CD4-positive, alpha-beta memory T cell (primary cell): ENCODE results near the gene GSTM2. TPM values are rescaled to one million over a fixed set of nuclear protein-coding genes. Genes with fewer than 3 reads are reported as not detected.

Source experiments
- CTCF ChIA-PET: fragments of 350-600 bp; sonication (Branson Sonifier 250); formaldehyde crosslinking; loops from one replicate; lab custom pipeline; 2021; ENCODE audit warnings: inconsistent platforms; ENCODE audit not compliant: partially characterized antibody; lab: Charles Lee
- POLR2A ChIA-PET: fragments of 350-600 bp; sonication (Branson Sonifier 250); formaldehyde crosslinking; loops from one replicate; lab custom pipeline; 2021; ENCODE audit not compliant: partially characterized antibody; lab: Charles Lee
- DNase-seq, 5 donors: peaks; one replicate each; pipeline versions ENCODE4 v3.0.0 to v3.0.0-alpha.2; 2020 to 2022; ENCODE audit warnings: mixed read lengths in 1 of 5
- H3K27ac ChIP-seq: one replicate; pipeline ENCODE4 v1.7.0; 2013; ENCODE audit warnings: low read depth, low read length
- H3K27me3 ChIP-seq: 2 replicates; pipeline ENCODE4 v1.7.0; 2013; ENCODE audit warnings: mild to moderate bottlenecking, low read length, moderate library complexity; ENCODE audit not compliant: insufficient read depth
- H3K36me3 ChIP-seq: 2 replicates; pipeline ENCODE4 v1.7.0; 2013; ENCODE audit warnings: mild to moderate bottlenecking, low read length, moderate library complexity; ENCODE audit not compliant: insufficient read depth
- H3K4me1 ChIP-seq: 2 replicates; pipeline ENCODE4 v1.7.0; 2013; ENCODE audit warnings: mild to moderate bottlenecking, low read length, moderate library complexity; ENCODE audit not compliant: insufficient read depth
- H3K4me3 ChIP-seq, 2 donors: one replicate each; pipeline ENCODE4 v1.7.0; 2013; ENCODE audit warnings: low read length in 2 of 2, mild to moderate bottlenecking in 1 of 2
- H3K9me3 ChIP-seq, 2 donors: one replicate each; pipeline ENCODE4 v1.7.0; 2013; ENCODE audit warnings: low read length in 2 of 2, control low read depth in 1 of 2; ENCODE audit not compliant: control insufficient read depth in 1 of 2
- H3K27ac Mint-ChIP-seq, 7 donors: one replicate each; pipeline ENCODE4 v1.8.0; 2020 to 2021; ENCODE audit warnings: mixed read lengths in 7 of 7, mild to moderate bottlenecking in 6 of 7, inconsistent platforms in 3 of 7, moderate library complexity in 3 of 7
- H3K27me3 Mint-ChIP-seq, 2 donors: one replicate each; pipeline ENCODE4 v1.8.0; 2020 to 2021; ENCODE audit warnings: mixed read lengths in 2 of 2
- H3K36me3 Mint-ChIP-seq, 2 donors: one replicate each; pipeline ENCODE4 v1.8.0; 2020 to 2021; ENCODE audit warnings: mixed read lengths in 2 of 2, inconsistent platforms in 1 of 2, mild to moderate bottlenecking in 1 of 2
- H3K4me1 Mint-ChIP-seq, 4 donors: one replicate each; pipeline ENCODE4 v1.8.0; 2020 to 2021; ENCODE audit warnings: mixed read lengths in 4 of 4, mild to moderate bottlenecking in 1 of 4
- H3K4me3 Mint-ChIP-seq, 8 donors: one replicate each; pipeline ENCODE4 v1.8.0; 2020 to 2021; ENCODE audit warnings: mixed read lengths in 8 of 8, mild to moderate bottlenecking in 7 of 8, moderate library complexity in 6 of 8, inconsistent platforms in 3 of 8
- H3K9me3 Mint-ChIP-seq, 8 donors: one replicate each; pipeline ENCODE4 v1.8.0; 2020 to 2021; ENCODE audit warnings: mixed read lengths in 8 of 8, mild to moderate bottlenecking in 5 of 8, inconsistent platforms in 3 of 8, moderate library complexity in 1 of 8
- intact Hi-C: fragments of 100-400 bp; cut with micrococcal nuclease; formaldehyde crosslinking; loops from one replicate; pipeline ENCODE4 v1.15.1; 2023
- polyA plus RNA-seq, 2 donors: library from polyadenylated mRNA; unstranded; fragments of 300-500 nt; fragmentation: Illumina TruSeq; gene quantifications; one replicate each; pipeline ENCODE4 v1.2.3, GENCODE V29; 2021
- total RNA-seq, 2 experiments: library from RNA; stranded (reverse); gene quantifications; one replicate each; pipeline ENCODE4 v1.2.3, GENCODE V29; 2021

GSTM2 gene
- total and polyA plus RNA-seq, 4 experiments from 2014 or later: 11.8 to 31.4 (median 22.5) TPM

GRCh38 chr1:109625176-109625575 is 42.7 kb upstream of the GSTM2 start:
- POLR2A ChIA-PET: interaction anchor here (2.5 to 8.3 kb wide), 2 partner anchors 76 to 79 kb away, joined by 9 to 114 read pairs; partner anchors contain the start of gene GNAI3
- H3K27me3 Mint-ChIP-seq: no peaks in the 10 kb centered on the region

GRCh38 chr1:109625601-109626560 is 42.0 kb upstream of the GSTM2 start:
- intact Hi-C loops: no loop called here
- ChIA-PET CTCF (interaction anchor here (1.0 to 19.1 kb wide), 5 partner anchors 16 to 136 kb away, joined by 3 to 314 read pairs (median 9); partner anchors contain the start of genes GNAI3 and GPR61), POLR2A (interaction anchor here (1.5 to 8.3 kb wide), 3 partner anchors 77 to 79 kb away, joined by 5 to 114 read pairs (median 9); partner anchors contain the start of gene GNAI3)
- H3K9me3 Mint-ChIP-seq: no peaks in the 10 kb centered on the region
- Histone ChIP-seq H3K36me3 (peaks cover 45% of the 10 kb centered on the region), H3K4me3 (no peak overlapping the region), H3K4me1 (peaks cover 39% of the 10 kb centered on the region), H3K27ac (no peak overlapping the region), H3K9me3 (no peaks in the 10 kb centered on the region), H3K27me3 (no peaks in the 10 kb centered on the region)
- H3K27ac Mint-ChIP-seq: peak overlapping the region; percentile 13 to 79 (median 64)
- DNase-seq: no peak
- H3K36me3 Mint-ChIP-seq: peaks cover 29 to 53% of the 10 kb centered on the region in 2 donors
- peaks cover 24 to 40% (median 32%) of the 10 kb centered on the region in 4 donors for H3K4me1 Mint-ChIP-seq
- H3K4me3 Mint-ChIP-seq: peak overlapping the region in 2 of 8 donors; percentile 17 to 32
- H3K27me3 Mint-ChIP-seq: no peaks in the 10 kb centered on the region

More at GRCh38 chr1:109625176-109625575, 42.7 kb upstream of the GSTM2 start:
- Histone ChIP-seq H3K4me1 (peaks cover 39% of the 10 kb centered on the region), H3K9me3 (no peaks in the 10 kb centered on the region), H3K27ac (no peak overlapping the region), H3K27me3 (no peaks in the 10 kb centered on the region), H3K36me3 (peaks cover 42% of the 10 kb centered on the region), H3K4me3 (no peak overlapping the region)
- DNase-seq: no peak
- H3K4me3 Mint-ChIP-seq: no peak overlapping the region
- intact Hi-C loops: no loop called here
- peaks cover 29 to 59% of the 10 kb centered on the region in 2 donors for H3K36me3 Mint-ChIP-seq
- no peaks in the 10 kb centered on the region for H3K9me3 Mint-ChIP-seq
- CTCF ChIA-PET: interaction anchor here (1.0 to 19.1 kb wide), 4 partner anchors 17 to 135 kb away, joined by 3 to 314 read pairs (median 74); partner anchors contain the start of genes GNAI3 and GPR61
- H3K27ac Mint-ChIP-seq: peak overlapping the region in 6 of 7 donors; percentile 47 to 83 (median 70)
- H3K4me1 Mint-ChIP-seq: peaks cover 24 to 48% (median 32%) of the 10 kb centered on the region in 4 donors

- H3K9me3 ChIP-seq: no peaks in the 10 kb centered on the region
- CTCF ChIA-PET: interaction anchor here (1.2 to 19.1 kb wide), 3 partner anchors 15 to 85 kb away, joined by 3 to 314 read pairs (median 140); partner anchors contain the start of gene GPR61
- H3K27ac ChIP-seq: no peak overlapping the region
- no peaks in the 10 kb centered on the region for H3K27me3 ChIP-seq
- POLR2A ChIA-PET: interaction anchor here (1.5 kb wide), 1 partner anchor 78 kb away, joined by 5 read pairs; the partner anchor contains the start of gene GNAI3
- H3K4me3 ChIP-seq: no peak overlapping the region
- Mint-ChIP-seq H3K4me1 (peaks cover 21 to 31% (median 27%) of the 10 kb centered on the region in 4 donors), H3K36me3 (peaks cover 33 to 59% of the 10 kb centered on the region in 2 donors), H3K27me3 (no peaks in the 10 kb centered on the region), H3K4me3 (no peak overlapping the region), H3K27ac (peak overlapping the region in 2 of 7 donors; percentile 8 to 64), H3K9me3 (no peaks in the 10 kb centered on the region)
- H3K36me3 ChIP-seq: peaks cover 54% of the 10 kb centered on the region
- intact Hi-C loops: no loop called here
- no peak for DNase-seq
- peaks cover 33% of the 10 kb centered on the region for H3K4me1 ChIP-seq
Measured at GRCh38 chr1:109626682-109627408, 41.0 kb upstream of the GSTM2 start.

- H3K4me3 ChIP-seq: no peak overlapping the region
- Mint-ChIP-seq H3K4me1 (peaks cover 11 to 21% (median 17%) of the 10 kb centered on the region in 4 donors), H3K4me3 (peak overlapping the region in 1 of 8 donors; percentile 25), H3K27me3 (no peaks in the 10 kb centered on the region), H3K9me3 (no peaks in the 10 kb centered on the region), H3K27ac (peak overlapping the region in 4 of 7 donors; percentile 16 to 64 (median 46)), H3K36me3 (peaks cover 33 to 61% of the 10 kb centered on the region in 2 donors)
- H3K27ac ChIP-seq: no peak overlapping the region
- H3K9me3 ChIP-seq: no peaks in the 10 kb centered on the region
- H3K27me3 ChIP-seq: no peaks in the 10 kb centered on the region
- DNase-seq: no peak
- intact Hi-C loops: no loop called here
- ChIA-PET POLR2A (interaction anchor here (1.5 to 1.6 kb wide), 2 partner anchors 79 to 81 kb away, joined by 5 to 6 read pairs; partner anchors contain the start of gene GNAI3), CTCF (interaction anchor here (4.2 to 19.1 kb wide), 4 partner anchors 14 to 86 kb away, joined by 17 to 314 read pairs (median 86); partner anchors contain the start of genes GNAI3 and GPR61)
- peaks cover 23% of the 10 kb centered on the region for H3K4me1 ChIP-seq
- peaks cover 54% of the 10 kb centered on the region for H3K36me3 ChIP-seq
Measured at GRCh38 chr1:109627692-109628399, 40.0 kb upstream of the GSTM2 start.

GRCh38 chr1:109628540-109629321 is 39.1 kb upstream of the GSTM2 start:
- Histone ChIP-seq H3K9me3 (no peaks in the 10 kb centered on the region), H3K27me3 (no peaks in the 10 kb centered on the region), H3K27ac (no peak overlapping the region), H3K36me3 (peaks cover 54% of the 10 kb centered on the region), H3K4me3 (no peak overlapping the region), H3K4me1 (peaks cover 15% of the 10 kb centered on the region)
- CTCF ChIA-PET: interaction anchor here (0.8 to 19.1 kb wide), 7 partner anchors 8 to 87 kb away, joined by 3 to 314 read pairs (median 17); partner anchors contain the start of genes GNAI3 and GPR61
- Mint-ChIP-seq H3K9me3 (no peaks in the 10 kb centered on the region), H3K4me1 (peaks cover 5 to 12% (median 9%) of the 10 kb centered on the region in 4 donors), H3K4me3 (no peak overlapping the region), H3K27me3 (no peaks in the 10 kb centered on the region), H3K36me3 (peaks cover 33 to 60% of the 10 kb centered on the region in 2 donors), H3K27ac (no peak overlapping the region)
- intact Hi-C loops: no loop called here
- DNase-seq: no peak
- POLR2A ChIA-PET: interaction anchor here (1.6 to 2.7 kb wide), 2 partner anchors 80 to 82 kb away, joined by 6 to 13 read pairs; partner anchors contain the start of gene GNAI3
